SK-N-SH treated with all-trans-retinoic acid at 6 μM for 48 hours (cell line): Measurements from ENCODE around the gene CAMSAP3.

Experiments
- CSDC2 ChIP-seq: fragments of 250-450 bp; sonication (Bioruptor Pico); IDR thresholded peaks from 2 replicates; pipeline ENCODE4 v1.5.0; 2020; ENCODE audit warnings: mild to moderate bottlenecking, moderate library complexity
- GLIS3 ChIP-seq: fragments of 250-450 bp; sonication (Bioruptor Pico); IDR thresholded peaks from 2 replicates; pipeline ENCODE4 v1.5.0; 2020; ENCODE audit warnings: mild to moderate bottlenecking, moderate library complexity
- SNAI2 ChIP-seq: fragments of 250-450 bp; sonication (Bioruptor Pico); IDR thresholded peaks from 2 replicates; pipeline ENCODE4 v1.5.0; 2020; ENCODE audit warnings: mild to moderate bottlenecking, moderate library complexity
- TOX ChIP-seq: fragments of 250-450 bp; sonication (Bioruptor Pico); IDR thresholded peaks from 2 replicates; pipeline ENCODE4 v1.8.0; 2021; ENCODE audit warnings: mild to moderate bottlenecking, moderate library complexity, borderline replicate concordance
- ZFP3 ChIP-seq: fragments of 250-450 bp; sonication (Bioruptor Pico); IDR thresholded peaks from 2 replicates; pipeline ENCODE4 v1.5.0; 2020; ENCODE audit warnings: mild to moderate bottlenecking, moderate library complexity
- ZFP30 ChIP-seq: fragments of 450-650 bp; formaldehyde crosslinking; IDR thresholded peaks from 2 replicates; pipeline ENCODE4 v1.5.0; 2022; ENCODE audit warnings: mild to moderate bottlenecking, moderate library complexity
- ZNF565 ChIP-seq: fragments of 450-650 bp; formaldehyde crosslinking; conservative IDR thresholded peaks from 2 replicates; pipeline ENCODE4 v1.5.0; 2020; ENCODE audit warnings: low read depth, mild to moderate bottlenecking, moderate library complexity
- TF ChIP-seq, protein P1 (sequence below): fragments of 250-450 bp; sonication (Bioruptor Pico); IDR thresholded peaks from 2 replicates; pipeline ENCODE4 v1.5.1; 2020; ENCODE audit warnings: low read depth, mild to moderate bottlenecking, moderate library complexity
- TF ChIP-seq, protein P2 (sequence below): fragments of 250-450 bp; sonication (Bioruptor Pico); IDR thresholded peaks from 2 replicates; pipeline ENCODE4 v1.5.1; 2021; ENCODE audit warnings: mild to moderate bottlenecking, moderate library complexity
- TF ChIP-seq, protein P3 (sequence below): fragments of 250-450 bp; sonication (Bioruptor Pico); IDR thresholded peaks from 2 replicates; pipeline ENCODE4 v1.8.0; 2020; ENCODE audit warnings: mild to moderate bottlenecking, moderate library complexity, borderline replicate concordance

DNA sequence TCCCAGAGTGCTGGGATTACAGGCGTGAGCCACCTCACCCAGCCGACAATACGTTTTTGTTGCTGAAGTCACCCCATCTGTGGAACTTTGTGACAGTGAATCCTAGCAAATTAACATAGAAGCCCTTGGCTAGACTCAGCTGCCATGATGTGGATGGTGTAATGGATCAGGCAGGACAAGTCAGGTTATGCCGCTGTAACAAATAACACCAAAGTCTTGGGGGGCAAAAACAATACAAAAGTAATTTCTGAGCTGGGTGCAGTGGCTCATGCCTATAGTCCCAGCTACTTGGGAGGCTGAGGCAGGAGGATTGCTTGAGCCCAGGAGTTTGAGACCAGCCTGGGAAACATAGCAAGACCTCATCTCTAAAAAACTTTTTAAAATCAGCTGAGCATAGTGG, 30.8 kb upstream of the CAMSAP3 start:
- TF ChIP-seq CSDC2 (CRISPR knock-in tag) (no peak), GLIS3 (CRISPR knock-in tag) (no peak), ZNF565 (CRISPR knock-in tag) (no peak), ZFP30 (no peak), SNAI2 (CRISPR knock-in tag) (no peak), ZFP3 (no peak), TOX (no peak)
- TF ChIP-seq, protein P1, sequence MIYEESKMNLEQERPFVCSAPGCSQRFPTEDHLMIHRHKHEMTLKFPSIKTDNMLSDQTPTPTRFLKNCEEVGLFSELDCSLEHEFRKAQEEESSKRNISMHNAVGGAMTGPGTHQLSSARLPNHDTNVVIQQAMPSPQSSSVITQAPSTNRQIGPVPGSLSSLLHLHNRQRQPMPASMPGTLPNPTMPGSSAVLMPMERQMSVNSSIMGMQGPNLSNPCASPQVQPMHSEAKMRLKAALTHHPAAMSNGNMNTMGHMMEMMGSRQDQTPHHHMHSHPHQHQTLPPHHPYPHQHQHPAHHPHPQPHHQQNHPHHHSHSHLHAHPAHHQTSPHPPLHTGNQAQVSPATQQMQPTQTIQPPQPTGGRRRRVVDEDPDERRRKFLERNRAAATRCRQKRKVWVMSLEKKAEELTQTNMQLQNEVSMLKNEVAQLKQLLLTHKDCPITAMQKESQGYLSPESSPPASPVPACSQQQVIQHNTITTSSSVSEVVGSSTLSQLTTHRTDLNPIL: no peak
- TF ChIP-seq, protein P2, sequence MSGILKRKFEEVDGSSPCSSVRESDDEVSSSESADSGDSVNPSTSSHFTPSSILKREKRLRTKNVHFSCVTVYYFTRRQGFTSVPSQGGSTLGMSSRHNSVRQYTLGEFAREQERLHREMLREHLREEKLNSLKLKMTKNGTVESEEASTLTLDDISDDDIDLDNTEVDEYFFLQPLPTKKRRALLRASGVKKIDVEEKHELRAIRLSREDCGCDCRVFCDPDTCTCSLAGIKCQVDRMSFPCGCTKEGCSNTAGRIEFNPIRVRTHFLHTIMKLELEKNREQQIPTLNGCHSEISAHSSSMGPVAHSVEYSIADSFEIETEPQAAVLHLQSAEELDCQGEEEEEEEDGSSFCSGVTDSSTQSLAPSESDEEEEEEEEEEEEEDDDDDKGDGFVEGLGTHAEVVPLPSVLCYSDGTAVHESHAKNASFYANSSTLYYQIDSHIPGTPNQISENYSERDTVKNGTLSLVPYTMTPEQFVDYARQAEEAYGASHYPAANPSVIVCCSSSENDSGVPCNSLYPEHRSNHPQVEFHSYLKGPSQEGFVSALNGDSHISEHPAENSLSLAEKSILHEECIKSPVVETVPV (CRISPR knock-in tag): no peak
- TF ChIP-seq, protein P3, sequence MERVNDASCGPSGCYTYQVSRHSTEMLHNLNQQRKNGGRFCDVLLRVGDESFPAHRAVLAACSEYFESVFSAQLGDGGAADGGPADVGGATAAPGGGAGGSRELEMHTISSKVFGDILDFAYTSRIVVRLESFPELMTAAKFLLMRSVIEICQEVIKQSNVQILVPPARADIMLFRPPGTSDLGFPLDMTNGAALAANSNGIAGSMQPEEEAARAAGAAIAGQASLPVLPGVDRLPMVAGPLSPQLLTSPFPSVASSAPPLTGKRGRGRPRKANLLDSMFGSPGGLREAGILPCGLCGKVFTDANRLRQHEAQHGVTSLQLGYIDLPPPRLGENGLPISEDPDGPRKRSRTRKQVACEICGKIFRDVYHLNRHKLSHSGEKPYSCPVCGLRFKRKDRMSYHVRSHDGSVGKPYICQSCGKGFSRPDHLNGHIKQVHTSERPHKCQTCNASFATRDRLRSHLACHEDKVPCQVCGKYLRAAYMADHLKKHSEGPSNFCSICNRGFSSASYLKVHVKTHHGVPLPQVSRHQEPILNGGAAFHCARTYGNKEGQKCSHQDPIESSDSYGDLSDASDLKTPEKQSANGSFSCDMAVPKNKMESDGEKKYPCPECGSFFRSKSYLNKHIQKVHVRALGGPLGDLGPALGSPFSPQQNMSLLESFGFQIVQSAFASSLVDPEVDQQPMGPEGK (CRISPR knock-in tag): no peak
